BLaER1 treated with 17β-estradiol and CSF1 and Interleukin-3, amounts not matched to agents 10 nM and 100 nM (cell line): ENCODE results near the gene TRPM3.

Experiments
- H3K27ac ChIP-seq, 11 experiments: shearing (Covaris generic); formaldehyde crosslinking; 2 replicates each; pipeline ENCODE4 v1.8.1; 2022
- H3K27me3 ChIP-seq, 11 experiments: shearing (Covaris generic); formaldehyde crosslinking; 2 replicates each; pipeline ENCODE4 v1.8.1; 2022
- H3K36me3 ChIP-seq, 11 experiments: shearing (Covaris generic); formaldehyde crosslinking; 2 replicates each; pipeline ENCODE4 v1.8.1; 2022
- H3K4me1 ChIP-seq, 10 experiments: shearing (Covaris generic); formaldehyde crosslinking; 2 replicates each; pipeline ENCODE4 v1.8.1; 2022
- H3K4me2 ChIP-seq, 11 experiments: shearing (Covaris generic); formaldehyde crosslinking; 2 replicates each; pipeline ENCODE4 v1.8.1; 2022
- H3K4me3 ChIP-seq, 10 experiments: shearing (Covaris generic); formaldehyde crosslinking; 2 replicates each; pipeline ENCODE4 v1.8.1; 2022
- H3K9ac ChIP-seq, 11 experiments: shearing (Covaris generic); formaldehyde crosslinking; 2 replicates each; pipeline ENCODE4 v1.8.1; 2022
- H3K9me3 ChIP-seq, 11 experiments: shearing (Covaris generic); formaldehyde crosslinking; replicated peaks in 1 of 11; 2 replicates each; pipeline ENCODE4 v1.8.1; 2022
- H4K20me1 ChIP-seq, 11 experiments: shearing (Covaris generic); formaldehyde crosslinking; 2 replicates each; pipeline ENCODE4 v1.8.1; 2022
- Cebpa-rat ChIP-seq, 11 experiments: shearing (Covaris generic); IDR thresholded peaks; 2 replicates each; pipeline ENCODE4 v1.8.1; 2022

TRPM3 gene

DNA sequence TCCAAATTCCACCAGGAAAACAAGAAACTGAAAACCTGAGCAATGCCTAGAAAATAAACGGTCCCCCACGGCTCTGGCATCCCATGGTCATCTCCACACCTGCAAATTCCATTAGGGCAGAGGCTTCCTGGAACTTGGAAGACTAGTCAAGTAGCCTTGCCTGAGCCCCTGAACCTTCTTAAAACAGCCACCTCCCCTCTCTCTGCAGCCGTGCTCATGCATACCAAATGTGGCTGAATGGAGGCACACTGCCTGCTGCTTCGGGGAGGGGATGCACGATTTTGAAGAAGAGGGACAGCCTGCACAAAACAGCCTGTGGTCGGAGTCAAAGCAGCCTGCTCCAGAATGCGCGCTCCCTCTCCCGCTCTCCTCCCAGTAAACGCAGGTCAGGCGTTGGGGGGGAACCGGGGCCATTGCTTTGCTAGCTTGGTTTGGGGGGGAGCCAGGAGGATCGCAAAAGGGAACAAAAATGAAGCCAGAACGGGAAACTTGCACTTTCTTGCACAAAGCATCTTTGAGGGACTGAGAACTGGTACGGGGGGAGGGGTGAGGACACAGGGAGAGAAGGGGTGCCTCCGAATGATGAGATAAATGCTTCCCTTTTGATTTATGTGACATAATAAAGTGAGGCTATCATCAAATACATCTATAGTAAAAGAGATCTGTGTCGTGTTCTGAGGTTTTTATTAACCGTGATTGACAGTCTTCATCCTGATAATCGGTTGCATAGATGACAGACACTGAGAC is at the start of gene TRPM3:
Gene TRPM3, minus strand, starts transcription at position 347 of the 747 bp plus-strand sequence. Its CDS starts 267 bp downstream, at position 80.
- TF ChIP-seq Cebpa-rat (IDR thresholded peaks at IDR 0.05): no peak
- Histone ChIP-seq H3K9ac (no peak within 1 kb of the TSS), H3K4me1 (no peaks in the 10 kb centered on the region), H3K4me3 (no peak within 1 kb of the TSS), H3K9me3 (no peaks in the 10 kb centered on the region), H3K27me3 (no peaks in the 10 kb centered on the region), H3K4me2 (no peak within 1 kb of the TSS), H3K36me3 (no peaks in the 10 kb centered on the region), H3K27ac (no peak within 1 kb of the TSS), H4K20me1 (no peaks in the 10 kb centered on the region)

DNA sequence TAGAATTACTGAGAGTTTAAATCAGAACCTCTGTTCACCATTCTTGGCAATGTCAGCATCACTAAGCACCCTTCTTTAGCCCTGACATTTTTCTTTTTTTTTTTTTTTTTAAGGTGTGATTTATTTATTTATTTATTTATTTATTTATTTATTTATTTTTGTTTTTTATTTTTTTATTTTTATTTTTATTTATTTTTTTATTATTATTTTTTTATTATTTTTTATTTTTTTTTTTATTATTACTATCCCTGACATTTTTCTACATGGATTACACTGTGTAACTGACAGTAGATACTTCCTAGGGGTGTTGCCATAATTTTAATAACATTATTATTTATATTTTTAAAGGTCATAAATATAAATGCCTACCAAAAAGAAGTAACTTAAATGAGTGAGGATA is 47.0 kb upstream of the TRPM3 start:
- H3K4me1 ChIP-seq: no peaks in the 10 kb centered on the region
- no peaks in the 10 kb centered on the region for H4K20me1 ChIP-seq
- no peak for TF ChIP-seq Cebpa-rat (IDR thresholded peaks at IDR 0.05)
- no peak overlapping the region for H3K4me3 ChIP-seq
- no peak overlapping the region for H3K4me2 ChIP-seq
- H3K36me3 ChIP-seq: no peaks in the 10 kb centered on the region
- H3K27me3 ChIP-seq: no peaks in the 10 kb centered on the region
- no peak overlapping the region for H3K9ac ChIP-seq
- no peak overlapping the region for H3K27ac ChIP-seq
- H3K9me3 ChIP-seq: peaks cover 0 to 8% (median 0%) of the 10 kb centered on the region in 11 experiments; a peak in 2 of 22 replicates

GRCh38 chr9:71162126-71162525 is 40.7 kb upstream of the TRPM3 start:
- Histone ChIP-seq H3K4me3 (no peak overlapping the region), H4K20me1 (no peaks in the 10 kb centered on the region), H3K27me3 (no peaks in the 10 kb centered on the region), H3K4me2 (no peak overlapping the region), H3K27ac (no peak overlapping the region), H3K36me3 (no peaks in the 10 kb centered on the region), H3K9me3 (no peaks in the 10 kb centered on the region), H3K4me1 (no peaks in the 10 kb centered on the region), H3K9ac (no peak overlapping the region)
- no peak for TF ChIP-seq Cebpa-rat (IDR thresholded peaks at IDR 0.05)

- Histone ChIP-seq H3K9me3 (no peaks in the 10 kb centered on the region), H3K9ac (no peak overlapping the region)
Measured at GRCh38 chr9:71157731-71158130, 36.3 kb upstream of the TRPM3 start.

DNA sequence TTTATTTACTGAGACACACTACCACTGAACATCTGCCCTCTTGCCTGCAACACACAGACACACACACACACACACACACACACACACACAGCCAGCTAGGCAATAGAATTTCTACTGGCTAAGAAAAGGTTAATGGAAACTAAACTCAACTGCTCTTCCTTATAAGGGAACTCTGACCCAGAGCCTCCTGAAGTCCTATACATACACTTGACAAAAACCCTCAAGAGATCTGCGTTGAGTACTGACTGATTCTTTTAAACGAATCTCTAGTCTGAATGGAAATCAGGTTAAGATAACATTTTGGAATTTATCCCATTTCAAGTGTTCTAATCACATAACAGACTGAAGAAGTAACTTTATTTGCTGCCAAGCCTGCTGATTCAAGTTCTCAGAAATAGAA is 25.9 kb upstream of the TRPM3 start:
- Histone ChIP-seq H3K9me3 (peaks cover 7 to 17% (median 13%) of the 10 kb centered on the region in 11 experiments; a peak in 18 of 22 replicates), H3K9ac (no peak overlapping the region), H3K4me3 (no peak overlapping the region), H3K27ac (no peak overlapping the region), H3K36me3 (no peaks in the 10 kb centered on the region), H3K4me1 (no peaks in the 10 kb centered on the region), H4K20me1 (no peaks in the 10 kb centered on the region), H3K27me3 (no peaks in the 10 kb centered on the region), H3K4me2 (no peak overlapping the region)
- TF ChIP-seq Cebpa-rat (IDR thresholded peaks at IDR 0.05): no peak

More at GRCh38 chr9:71157731-71158130, 36.3 kb upstream of the TRPM3 start:
- H3K4me2 ChIP-seq: no peak overlapping the region
- H3K36me3 ChIP-seq: no peaks in the 10 kb centered on the region
- no peak for TF ChIP-seq Cebpa-rat (IDR thresholded peaks at IDR 0.05)
- H3K4me3 ChIP-seq: no peak overlapping the region
- no peak overlapping the region for H3K27ac ChIP-seq
- no peaks in the 10 kb centered on the region for H3K4me1 ChIP-seq
- no peaks in the 10 kb centered on the region for H3K27me3 ChIP-seq
- no peaks in the 10 kb centered on the region for H4K20me1 ChIP-seq

DNA sequence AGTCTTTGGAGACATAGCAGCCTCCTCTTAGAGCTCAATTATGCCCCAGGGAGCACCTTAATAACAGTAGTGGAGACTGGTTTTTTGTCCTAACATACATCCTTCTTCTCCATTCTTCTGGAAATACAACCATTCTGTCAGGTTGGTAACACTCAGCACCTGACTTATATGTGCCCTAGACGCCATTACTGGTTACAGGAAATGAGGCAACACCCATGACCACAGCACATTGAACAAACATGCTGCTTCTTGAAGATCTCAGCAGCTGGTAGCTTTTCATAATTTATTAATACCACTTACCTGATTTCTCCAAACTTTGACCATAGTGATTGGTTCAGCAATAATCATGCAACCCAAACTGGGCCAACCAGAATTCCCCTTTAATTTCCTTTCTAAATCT is 25.1 kb upstream of the TRPM3 start:
- no peaks in the 10 kb centered on the region for H4K20me1 ChIP-seq
- no peaks in the 10 kb centered on the region for H3K36me3 ChIP-seq
- no peak for TF ChIP-seq Cebpa-rat (IDR thresholded peaks at IDR 0.05)
- H3K9ac ChIP-seq: no peak overlapping the region
- no peaks in the 10 kb centered on the region for H3K27me3 ChIP-seq
- no peak overlapping the region for H3K4me2 ChIP-seq
- H3K4me3 ChIP-seq: no peak overlapping the region
- H3K9me3 ChIP-seq: peaks cover 7 to 17% (median 13%) of the 10 kb centered on the region in 11 experiments; a peak in 18 of 22 replicates
- H3K27ac ChIP-seq: no peak overlapping the region
- no peaks in the 10 kb centered on the region for H3K4me1 ChIP-seq

- H4K20me1 ChIP-seq: no peaks in the 10 kb centered on the region
- no peak for TF ChIP-seq Cebpa-rat (IDR thresholded peaks at IDR 0.05)
- no peak overlapping the region for H3K4me3 ChIP-seq
- H3K36me3 ChIP-seq: no peaks in the 10 kb centered on the region
- no peaks in the 10 kb centered on the region for H3K4me1 ChIP-seq
- no peaks in the 10 kb centered on the region for H3K27me3 ChIP-seq
- H3K9ac ChIP-seq: no peak overlapping the region
- no peak overlapping the region for H3K4me2 ChIP-seq
- no peak overlapping the region for H3K27ac ChIP-seq
- H3K9me3 ChIP-seq: peaks cover 7 to 17% (median 13%) of the 10 kb centered on the region in 11 experiments; a peak in 18 of 22 replicates
Measured at GRCh38 chr9:71145179-71145578, 23.8 kb upstream of the TRPM3 start.

- TF ChIP-seq Cebpa-rat (IDR thresholded peaks at IDR 0.05): no peak
- Histone ChIP-seq H3K4me2 (no peak overlapping the region), H3K4me3 (no peak overlapping the region), H3K4me1 (no peaks in the 10 kb centered on the region), H4K20me1 (no peaks in the 10 kb centered on the region), H3K27me3 (no peaks in the 10 kb centered on the region), H3K9me3 (peaks cover 7 to 17% (median 13%) of the 10 kb centered on the region in 11 experiments; a peak in 18 of 22 replicates), H3K9ac (no peak overlapping the region), H3K27ac (no peak overlapping the region), H3K36me3 (no peaks in the 10 kb centered on the region)
Measured at GRCh38 chr9:71144495-71144894, 23.1 kb upstream of the TRPM3 start.

- Histone ChIP-seq H3K36me3 (no peaks in the 10 kb centered on the region), H3K27me3 (no peaks in the 10 kb centered on the region), H3K4me3 (no peak overlapping the region), H3K4me1 (no peaks in the 10 kb centered on the region), H3K9me3 (no peaks in the 10 kb centered on the region), H3K9ac (no peak overlapping the region), H4K20me1 (no peaks in the 10 kb centered on the region), H3K27ac (no peak overlapping the region), H3K4me2 (no peak overlapping the region)
- no peak for TF ChIP-seq Cebpa-rat (IDR thresholded peaks at IDR 0.05)
Measured at GRCh38 chr9:71136696-71137095, 15.3 kb upstream of the TRPM3 start.

DNA sequence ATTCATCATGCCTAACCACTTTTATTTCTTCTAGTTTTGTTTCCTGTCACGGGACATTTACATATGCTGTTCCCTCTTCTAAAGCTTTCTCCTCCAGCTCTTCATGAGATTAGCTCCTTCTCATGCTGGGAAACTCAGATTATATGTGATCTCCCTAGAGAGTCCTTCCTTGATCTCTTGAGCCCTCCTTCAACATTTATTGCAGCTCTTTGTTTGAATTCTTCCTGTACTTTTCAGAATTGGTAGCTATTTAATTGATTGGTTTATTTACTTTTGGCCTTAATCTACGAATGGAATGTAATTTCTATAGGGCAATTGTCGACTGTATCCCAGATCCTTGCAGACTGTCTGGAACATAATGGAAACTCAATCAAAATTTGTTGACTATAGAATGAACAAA is 9.7 kb upstream of the TRPM3 start:
- H3K9me3 ChIP-seq: no peaks in the 10 kb centered on the region
- H3K27ac ChIP-seq: no peak overlapping the region
- no peak for TF ChIP-seq Cebpa-rat (IDR thresholded peaks at IDR 0.05)
- no peaks in the 10 kb centered on the region for H4K20me1 ChIP-seq
- H3K9ac ChIP-seq: no peak overlapping the region
- H3K27me3 ChIP-seq: no peaks in the 10 kb centered on the region
- no peak overlapping the region for H3K4me3 ChIP-seq
- H3K36me3 ChIP-seq: no peaks in the 10 kb centered on the region
- no peak overlapping the region for H3K4me2 ChIP-seq
- no peaks in the 10 kb centered on the region for H3K4me1 ChIP-seq
